GM21529 (cell line): ENCODE measurements around the gene CDC6.
A peak's percentile ranks its signal among the peaks of the same experiment; 100 is the strongest.

ENCODE experiments used
- ATAC-seq: cut with Tn5 transposase; IDR thresholded peaks from one replicate; pipeline ENCODE4 v1.9.1; 2021; ENCODE audit not compliant: unreplicated experiment

CDC6 gene

GRCh38 chr17:40287494-40288369 is at the start of gene CDC6:
TSS of gene CDC6 (plus strand) at chr17:40287879. CDS start at chr17:40289421, 1,542 bp downstream.
- peak; percentile 96 for ATAC-seq

- no peak for ATAC-seq
Measured at GRCh38 chr17:40241252-40241834, 46.3 kb upstream of the CDC6 start.

GRCh38 chr17:40242774-40243173 is 44.9 kb upstream of the CDC6 start:
- no peak for ATAC-seq

GRCh38 chr17:40243761-40244160 is 43.9 kb upstream of the CDC6 start:
- ATAC-seq = no peak

GRCh38 chr17:40244255-40244654 is 43.4 kb upstream of the CDC6 start:
- no peak for ATAC-seq

- no peak for ATAC-seq
Measured at GRCh38 chr17:40247926-40248495, 39.7 kb upstream of the CDC6 start.

- ATAC-seq = no peak
Measured at GRCh38 chr17:40248507-40248906, 39.2 kb upstream of the CDC6 start.

- ATAC-seq = no peak
Measured at GRCh38 chr17:40251576-40251975, 36.1 kb upstream of the CDC6 start.

GRCh38 chr17:40253565-40253964 is 34.1 kb upstream of the CDC6 start:
- ATAC-seq = no peak

- ATAC-seq = no peak
Measured at GRCh38 chr17:40259505-40259904, 28.2 kb upstream of the CDC6 start.

- ATAC-seq = no peak
Measured at GRCh38 chr17:40260528-40260927, 27.2 kb upstream of the CDC6 start.

GRCh38 chr17:40264458-40265185 is 23.1 kb upstream of the CDC6 start:
- no peak for ATAC-seq

GRCh38 chr17:40265337-40265736 is 22.3 kb upstream of the CDC6 start:
- ATAC-seq = no peak

- ATAC-seq = no peak
Measured at GRCh38 chr17:40266882-40267281, 20.8 kb upstream of the CDC6 start.

- ATAC-seq = no peak
Measured at GRCh38 chr17:40268141-40268712, 19.5 kb upstream of the CDC6 start.

GRCh38 chr17:40278414-40278813 is 9.3 kb upstream of the CDC6 start:
- ATAC-seq = no peak

GRCh38 chr17:40279402-40279801 is 8.3 kb upstream of the CDC6 start:
- ATAC-seq = no peak

- ATAC-seq = no peak
Measured at GRCh38 chr17:40281663-40282062, 6.0 kb upstream of the CDC6 start.

GRCh38 chr17:40283662-40284061 is 4.0 kb upstream of the CDC6 start:
- ATAC-seq = no peak

- ATAC-seq = no peak
Measured at GRCh38 chr17:40284085-40284713, 3.5 kb upstream of the CDC6 start.

- no peak for ATAC-seq
Measured at GRCh38 chr17:40286473-40286872, 1.2 kb upstream of the CDC6 start.
